GM12878 (cell line): ENCODE data around the gene MROH2B. TPM values are rescaled to one million over a fixed set of nuclear protein-coding genes. Genes with fewer than 3 reads are reported as not detected.

Source experiments
- ATAC-seq: fragments of 200-7000 bp; cut with Tn5 transposase; 3 replicates; pipeline ENCODE4 v1.9.1; 2020; ENCODE audit warnings: mild to moderate bottlenecking, moderate library complexity
- Bru-seq: library from RNA; stranded (reverse); fragments of 400-500 nt; gene quantifications from one replicate; lab custom pipeline; 2021; lab: Mats Ljungman, UMichigan
- BruChase-seq, 2 experiments: library from RNA; stranded (reverse); fragments of 400-500 nt; gene quantifications; one replicate each; lab custom pipeline; 2021; lab: Mats Ljungman, UMichigan
- BruUV-seq: library from RNA; stranded (reverse); fragments of 400-500 nt; replicated peaks from 2 replicates; lab custom pipeline; 2021; lab: Mats Ljungman, UMichigan
- CTCF ChIA-PET: fragments of 300-600 bp; sonication (Branson Sonifier 250); formaldehyde crosslinking; extraction: SDS; loops from one replicate; lab custom pipeline; 2021; ENCODE audit warnings: inconsistent platforms; lab: Yijun Ruan, JAX
- POLR2A ChIA-PET: fragments of 350-600 bp; formaldehyde crosslinking; extraction: SDS; loops from one replicate; lab custom pipeline; 2021; ENCODE audit warnings: inconsistent platforms; lab: Charles Lee
- RAD21 ChIA-PET: fragments of 300-600 bp; sonication (Branson Sonifier 250); formaldehyde crosslinking; loops from one replicate; lab custom pipeline; 2023; ENCODE audit warnings: antibody characterized with exemption; ENCODE audit not compliant: unreplicated experiment; lab: Charles Lee
- SMC1A ChIA-PET: fragments of 300-600 bp; sonication (Branson Sonifier 250); formaldehyde crosslinking; loops from one replicate; lab custom pipeline; 2023; ENCODE audit not compliant: unreplicated experiment, uncharacterized antibody; lab: Charles Lee
- DNase-seq: peaks from one replicate; pipeline ENCODE4 v3.0.0-alpha.2; 2011; ENCODE audit warnings: low read depth, low spot score
- FAIRE-seq: peaks from 3 replicates; lab custom pipeline; 2011; peaks lifted over from hg19 to GRCh38; lab: Jason Lieb, UNC
- H2AFZ ChIP-seq: 2 replicates; pipeline ENCODE4 v1.6.0; 2011; ENCODE audit warnings: low read depth, low read length, control low read depth; ENCODE audit not compliant: control insufficient read depth
- H3K27ac ChIP-seq: 2 replicates; pipeline ENCODE4 v1.5.1; 2011; ENCODE audit warnings: control low read depth; ENCODE audit not compliant: control insufficient read depth, insufficient read depth
- H3K27me3 ChIP-seq, 2 experiments: replicated peaks in 1 of 2; 2 replicates each; pipeline versions ENCODE4 v1.6.0 to v1.6.1; 2011; ENCODE audit warnings: low read length in 1 of 2; ENCODE audit not compliant: control insufficient read depth in 2 of 2, insufficient read depth in 2 of 2
- H3K36me3 ChIP-seq, 2 experiments: 2 replicates each; pipeline ENCODE4 v1.5.1; 2011; ENCODE audit warnings: low read length in 1 of 2; ENCODE audit not compliant: control insufficient read depth in 2 of 2, insufficient read depth in 2 of 2
- H3K4me1 ChIP-seq: 2 replicates; pipeline ENCODE4 v1.6.1; 2011; ENCODE audit warnings: mild to moderate bottlenecking, low read length, moderate library complexity, mixed read lengths; ENCODE audit not compliant: control insufficient read depth, insufficient read depth
- H3K4me2 ChIP-seq: 2 replicates; pipeline ENCODE4 v1.6.0; 2011; ENCODE audit warnings: control low read depth; ENCODE audit not compliant: control insufficient read depth, insufficient read depth
- H3K4me3 ChIP-seq: fragments of 200-600 bp; sonication (generic); 2 replicates; pipeline ENCODE4 v1.5.1; 2016
- H3K79me2 ChIP-seq: 2 replicates; pipeline ENCODE4 v1.6.0; 2011; ENCODE audit warnings: low read length; ENCODE audit not compliant: control insufficient read depth, insufficient read depth
- H3K9ac ChIP-seq: 2 replicates; pipeline ENCODE4 v1.8.0; 2011; ENCODE audit warnings: low read length, control low read depth, mixed read lengths; ENCODE audit not compliant: control insufficient read depth, insufficient read depth
- H3K9me3 ChIP-seq: replicated peaks from 3 replicates; pipeline ENCODE4 v1.5.1; 2011; ENCODE audit warnings: mild to moderate bottlenecking, low read length; ENCODE audit not compliant: control insufficient read depth, insufficient read depth
- H4K20me1 ChIP-seq: 2 replicates; pipeline ENCODE4 v1.6.0; 2011; ENCODE audit not compliant: control insufficient read depth, insufficient read depth
- CHD4 ChIP-seq: fragments of 200-600 bp; sonication (generic); IDR thresholded peaks from 2 replicates; pipeline ENCODE4 v1.6.1; 2016; ENCODE audit warnings: mild to moderate bottlenecking
- DPF2 ChIP-seq: fragments of 450-650 bp; IDR thresholded peaks from 2 replicates; pipeline ENCODE4 v1.6.1; 2017; ENCODE audit warnings: mild to moderate bottlenecking
- IKZF2 ChIP-seq, 2 experiments: fragments of 450-650 bp; IDR thresholded peaks; 2 replicates each; pipeline ENCODE4 v1.6.1; 2017; ENCODE audit warnings: mild to moderate bottlenecking in 2 of 2, moderate library complexity in 2 of 2
- IRF4 ChIP-seq: IDR thresholded peaks from 2 replicates; pipeline ENCODE4 v1.6.1; 2011; ENCODE audit warnings: low read depth, low read length
- MTA3 ChIP-seq: IDR thresholded peaks from 2 replicates; pipeline ENCODE4 v1.6.1; 2012; ENCODE audit warnings: low read length, inconsistent platforms, borderline replicate concordance
- POLR2AphosphoS2 ChIP-seq: IDR thresholded peaks from 2 replicates; pipeline ENCODE4 v1.6.1; 2011; ENCODE audit warnings: low read depth, mild to moderate bottlenecking, low read length, improper control_type of control experiment, moderate library complexity
- POU2F2 ChIP-seq: IDR thresholded peaks from 3 replicates; pipeline ENCODE4 v1.6.1; 2011; ENCODE audit warnings: low read depth, mild to moderate bottlenecking, low read length, borderline replicate concordance
- SIX5 ChIP-seq: IDR thresholded peaks from 2 replicates; pipeline ENCODE4 v1.6.1; 2011; ENCODE audit warnings: mild to moderate bottlenecking, low read depth, low read length, moderate library complexity; ENCODE audit not compliant: severe bottlenecking
- TCF12 ChIP-seq: IDR thresholded peaks from 2 replicates; pipeline ENCODE4 v1.6.1; 2011; ENCODE audit warnings: low read depth, mild to moderate bottlenecking, low read length
- USF2 ChIP-seq: IDR thresholded peaks from 2 replicates; pipeline ENCODE4 v1.6.1; 2011; ENCODE audit warnings: low read depth, low read length, improper control_type of control experiment, borderline replicate concordance
- WGBS: methylation state at CpG from one replicate; pipeline ENCODE4 v1.1.6; 2016; ENCODE audit warnings: low lambda C conversion rate; ENCODE audit not compliant: insufficient replicate concordance, insufficient coverage; ENCODE audit errors: missing lambda C conversion rate; 5-methylcytosine and 5-hydroxymethylcytosine counted together
- in situ Hi-C: fragments of 300-500 bp; cut with MboI; formaldehyde crosslinking; loops from 9 replicates; pipeline ENCODE4 v1.14.3; 2018; ENCODE audit warnings: mixed read lengths
- intact Hi-C: fragments of 100-400 bp; cut with micrococcal nuclease; formaldehyde crosslinking; loops from one replicate; pipeline ENCODE4 v1.14.2; 2022; ENCODE audit not compliant: unreplicated experiment
- long read RNA-seq, 2 experiments: library from polyadenylated mRNA; unstranded; transcript quantifications; one replicate each; pipeline ENCODE4 v2.0.0, GENCODE V29; 2019 to 2020
- polyA minus RNA-seq, 3 experiments: library from RNA; depleted of rRNA, polyadenylated mRNA; stranded (reverse); fragments of >200 nt; gene quantifications; 2 replicates each; pipeline ENCODE4 v1.2.3, GENCODE V29; 2011
- polyA plus RNA-seq, 11 experiments: library from polyadenylated mRNA; depleted of rRNA in 4 of 11; unstranded in 6 of 11; stranded (reverse) in 5 of 11; fragments of >200 nt; fragmentation: Nextera tagmentation in 4 of 11; fragmentation: Illumina TruSeq in 1 of 11; extraction: Ambion mirVana in 4 of 11; extraction: Trizol in 1 of 11; gene quantifications; 1 replicate in 1 of 11; 2 replicates in 10 of 11; pipeline versions ENCODE4 v1.2.1 to v1.2.3, GENCODE V29; 2011 to 2016; ENCODE audit warnings: inconsistent platforms in 2 of 11, missing spikeins in 2 of 11, low read depth in 1 of 11
- total RNA-seq, 4 experiments: library from RNA; depleted of rRNA in 3 of 4; stranded (reverse); fragments of >200 nt in 3 of 4; fragmentation: Illumina TruSeq in 1 of 4; extraction: Trizol in 1 of 4; gene quantifications; 2 replicates each; pipeline versions ENCODE4 v1.2.1 to v1.2.3, GENCODE V29; 2013 to 2021
- TF ChIP-seq, protein P1 (sequence below): IDR thresholded peaks from 2 replicates; pipeline ENCODE4 v1.6.1; 2012; ENCODE audit warnings: low read depth, low read length, improper control_type of control experiment

MROH2B gene
- not detected in 2 replicates for total RNA-seq (2013; cell fraction: nucleolus; rRNA removed)
- total RNA-seq (2014; rRNA removed) (not detected in 2 replicates), total RNA-seq (2014; rRNA removed; fragmentation: Illumina TruSeq; extraction: Trizol) (not detected in 2 replicates), total RNA-seq (2021) (not detected in 2 replicates), polyA plus RNA-seq (2011; rRNA removed) (not detected in 2 replicates), polyA plus RNA-seq (2014; fragmentation: Illumina TruSeq; extraction: Trizol) (not detected in 2 replicates), polyA plus RNA-seq (2014; fragmentation: Nextera tagmentation; extraction: Ambion mirVana) (not detected), polyA plus RNA-seq (2014; rRNA removed) (not detected in 2 replicates), polyA plus RNA-seq (2016; fragmentation: Nextera tagmentation; extraction: Ambion mirVana) (not detected), polyA minus RNA-seq (2011; rRNA and poly(A)+ RNA removed) (not detected in 2 replicates), Bru-seq, nascent RNA (percentile 1 among the genes with signal in this experiment), BruChase-seq, experiment 1, labeled RNA remaining after a 6-hour chase (not detected), BruChase-seq, experiment 2, labeled RNA remaining after a 2-hour chase (not detected)
- not detected for polyA plus RNA-seq (2011; ENCODE audit: low read depth)
- not detected in 2 replicates for polyA plus RNA-seq (2011; cell fraction: cytosol; rRNA removed)
- polyA plus RNA-seq (2011; cell fraction: nucleus; rRNA removed) = not detected in 2 replicates
- polyA plus RNA-seq (2012) = not detected in 2 replicates
- polyA minus RNA-seq (2011; cell fraction: cytosol; rRNA and poly(A)+ RNA removed) = not detected in 2 replicates
- polyA minus RNA-seq (2011; cell fraction: nucleus; rRNA and poly(A)+ RNA removed) = not detected in 2 replicates
- long read RNA-seq, experiment 1 = 0 reads
- long read RNA-seq, experiment 2 = 0 reads

DNA sequence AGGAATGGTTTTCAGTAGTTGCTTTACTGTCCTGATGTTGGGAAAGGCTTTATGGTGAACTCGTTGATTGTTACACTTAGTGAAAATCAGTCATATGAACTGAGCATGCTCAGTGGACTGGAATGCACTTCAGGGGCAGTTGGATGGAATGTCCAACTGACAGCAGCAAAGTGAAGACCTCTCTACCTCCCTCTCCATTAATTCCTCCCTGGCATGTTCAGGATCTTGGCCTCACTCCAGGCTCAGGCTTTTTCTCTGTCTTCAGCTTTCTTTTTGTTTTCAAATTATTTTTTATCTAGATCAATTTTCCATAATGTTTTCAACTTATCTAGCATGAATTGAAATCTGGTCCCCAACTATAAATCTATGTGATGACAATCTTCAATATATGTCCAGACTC is at the start of gene MROH2B:
TSS of gene MROH2B (minus strand) at position 101 of the 400 bp plus-strand sequence. CDS start 490 bp downstream, outside the sequence.
- POLR2A ChIA-PET = no interaction called here
- H3K9me3 ChIP-seq = no peaks in the 10 kb centered on the region
- H3K9ac ChIP-seq = no peak within 1 kb of the TSS
- H3K79me2 ChIP-seq = no peaks in the 10 kb centered on the region
- no peaks in the 10 kb centered on the region for H3K36me3 ChIP-seq
- H3K27ac ChIP-seq = no peak within 1 kb of the TSS
- CTCF ChIA-PET = no interaction called here
- no TSS peak for BruUV-seq
- RAD21 ChIA-PET = no interaction called here
- SMC1A ChIA-PET = no interaction called here
- H4K20me1 ChIP-seq = no peaks in the 10 kb centered on the region
- H3K4me2 ChIP-seq = no peak within 1 kb of the TSS
- DNase-seq (no peak), ATAC-seq (no peak)
- WGBS = 0% methylated on average over 1 of the region's 1 CpG
- no peaks in the 10 kb centered on the region for H3K27me3 ChIP-seq
- in situ Hi-C loops = no loop called here
- TF ChIP-seq MTA3 = no peak
- TF ChIP-seq SIX5 = no peak
- TF ChIP-seq, protein P1, sequence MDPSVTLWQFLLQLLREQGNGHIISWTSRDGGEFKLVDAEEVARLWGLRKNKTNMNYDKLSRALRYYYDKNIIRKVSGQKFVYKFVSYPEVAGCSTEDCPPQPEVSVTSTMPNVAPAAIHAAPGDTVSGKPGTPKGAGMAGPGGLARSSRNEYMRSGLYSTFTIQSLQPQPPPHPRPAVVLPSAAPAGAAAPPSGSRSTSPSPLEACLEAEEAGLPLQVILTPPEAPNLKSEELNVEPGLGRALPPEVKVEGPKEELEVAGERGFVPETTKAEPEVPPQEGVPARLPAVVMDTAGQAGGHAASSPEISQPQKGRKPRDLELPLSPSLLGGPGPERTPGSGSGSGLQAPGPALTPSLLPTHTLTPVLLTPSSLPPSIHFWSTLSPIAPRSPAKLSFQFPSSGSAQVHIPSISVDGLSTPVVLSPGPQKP = no peak
- TF ChIP-seq USF2 = no peak
- TF ChIP-seq POLR2AphosphoS2 = no peak
- no peak for TF ChIP-seq IRF4
- no peak for TF ChIP-seq DPF2
- no peak for TF ChIP-seq POU2F2
- no peak for TF ChIP-seq TCF12
- no peak for TF ChIP-seq IKZF2 (IDR thresholded peaks at IDR 0.05)
- TF ChIP-seq CHD4 = no peak
- TF ChIP-seq, all 136 proteins: peak for 0
- Histone ChIP-seq H2AFZ (no peak within 1 kb of the TSS), H3K4me1 (no peaks in the 10 kb centered on the region), H3K4me3 (no peak within 1 kb of the TSS)
- no peak for FAIRE-seq
- intact Hi-C loops = no loop called here
